ENCODE results near the gene TNS3.
A peak's percentile ranks its signal among the peaks of the same experiment; 100 is the strongest.
"Not testable (repeated sequence)": the region's sequence is repeated elsewhere in the genome, so short reads cannot be mapped to it uniquely, and the experiment has no call there.

TNS3 gene

GRCh38 chr7:47581804-47582763 lies at the start of gene TNS3:
Gene TNS3, minus strand, starts transcription at chr7:47582111. Its CDS starts 142,475 bp downstream, at chr7:47439636.
- FAIRE-seq (no peak), DNase-seq (ENCODE audit: extremely low spot score, insufficient read length, low read depth) (no peak)

GRCh38 chr7:47631711-47632110 lies 49.8 kb upstream of the TNS3 start:
- FAIRE-seq: no peak
- no peak for DNase-seq (ENCODE audit: extremely low spot score, insufficient read length, low read depth)

GRCh38 chr7:47627580-47628283 lies 45.8 kb upstream of the TNS3 start:
- DNase-seq (ENCODE audit: extremely low spot score, insufficient read length, low read depth) (no peak), FAIRE-seq (peak; percentile 64)

GRCh38 chr7:47625861-47626715 lies 44.2 kb upstream of the TNS3 start:
- FAIRE-seq (no peak), DNase-seq (ENCODE audit: extremely low spot score, insufficient read length, low read depth) (no peak)

- FAIRE-seq (no peak), DNase-seq (ENCODE audit: extremely low spot score, insufficient read length, low read depth) (no peak)
These were observed 42.8 kb upstream of the TNS3 start for GRCh38 chr7:47624689-47625088.

GRCh38 chr7:47622946-47623640 lies 41.2 kb upstream of the TNS3 start:
- FAIRE-seq (no peak), DNase-seq (ENCODE audit: extremely low spot score, insufficient read length, low read depth) (no peak)

GRCh38 chr7:47622586-47622945 lies 40.7 kb upstream of the TNS3 start:
- DNase-seq (ENCODE audit: extremely low spot score, insufficient read length, low read depth) (no peak), FAIRE-seq (no peak)

- no peak for DNase-seq (ENCODE audit: extremely low spot score, insufficient read length, low read depth)
- no peak for FAIRE-seq
These were observed 40.2 kb upstream of the TNS3 start for GRCh38 chr7:47621979-47622561.

GRCh38 chr7:47621347-47621746 lies 39.4 kb upstream of the TNS3 start:
- FAIRE-seq: no peak
- DNase-seq (ENCODE audit: extremely low spot score, insufficient read length, low read depth): no peak

- FAIRE-seq (no peak), DNase-seq (ENCODE audit: extremely low spot score, insufficient read length, low read depth) (no peak)
These were observed 37.9 kb upstream of the TNS3 start for GRCh38 chr7:47619806-47620205.

GRCh38 chr7:47617131-47617530 lies 35.2 kb upstream of the TNS3 start:
- DNase-seq (ENCODE audit: extremely low spot score, insufficient read length, low read depth): no peak
- FAIRE-seq: no peak

GRCh38 chr7:47614450-47614849 lies 32.5 kb upstream of the TNS3 start:
- FAIRE-seq (no peak), DNase-seq (ENCODE audit: extremely low spot score, insufficient read length, low read depth) (no peak)

GRCh38 chr7:47611045-47611511 lies 29.2 kb upstream of the TNS3 start:
- DNase-seq (ENCODE audit: extremely low spot score, insufficient read length, low read depth) (no peak), FAIRE-seq (no peak)

GRCh38 chr7:47610506-47611044 lies 28.7 kb upstream of the TNS3 start:
- no peak for DNase-seq (ENCODE audit: extremely low spot score, insufficient read length, low read depth)
- no peak for FAIRE-seq

GRCh38 chr7:47609803-47610452 lies 28.0 kb upstream of the TNS3 start:
- no peak for DNase-seq (ENCODE audit: extremely low spot score, insufficient read length, low read depth)
- FAIRE-seq: no peak

GRCh38 chr7:47606593-47607046 lies 24.7 kb upstream of the TNS3 start:
- not testable (repeated sequence) for FAIRE-seq; DNase-seq (ENCODE audit: extremely low spot score, insufficient read length, low read depth)

GRCh38 chr7:47605816-47606575 lies 24.1 kb upstream of the TNS3 start:
- DNase-seq (ENCODE audit: extremely low spot score, insufficient read length, low read depth) (no peak), FAIRE-seq (no peak)

GRCh38 chr7:47604496-47604890 lies 22.6 kb upstream of the TNS3 start:
- no peak for FAIRE-seq

More at GRCh38 chr7:47604496-47604890, 22.6 kb upstream of the TNS3 start:
- no peak for DNase-seq (ENCODE audit: extremely low spot score, insufficient read length, low read depth)

All from GM18507 (cell line).